ENCODE results near the gene PRKACA.

- TF ChIP-seq CTCF (conservative IDR thresholded peaks at IDR 0.05; ENCODE audit: low read depth, low read length): peak; percentile 91
- TF ChIP-seq EZH2 (IDR thresholded peaks at IDR 0.05; ENCODE audit: borderline replicate concordance, low read depth, low read length, poor library complexity, severe bottlenecking): no peak
Observed at GRCh38 chr19:14136509-14137281, 19.1 kb upstream of the PRKACA start, which contains the start of gene ASF1B.

All from A673 (cell line).